Gastroesophageal sphincter (tissue), 4 donors: Measurements from ENCODE around the gene PTPRO. TPM values are rescaled to one million over a fixed set of nuclear protein-coding genes. Genes with fewer than 3 reads are reported as not detected.

Experiments
- ATAC-seq: fragments of 150-250 bp; one replicate; pipeline ENCODE4 v1.9.1; 2016; ENCODE audit warnings: mild to moderate bottlenecking, moderate library complexity
- H3K27ac ChIP-seq, 4 donors: fragments of 200-600 bp; sonication (generic) in 3 of 4; 1 replicate in 3 of 4; 2 replicates in 1 of 4; pipeline ENCODE4 v1.5.1; 2016 to 2019
- H3K27me3 ChIP-seq: fragments of 200-600 bp; sonication (generic); one replicate; pipeline ENCODE4 v1.5.1; 2019
- H3K36me3 ChIP-seq, 2 donors: fragments of 200-600 bp; sonication (generic); one replicate each; pipeline ENCODE4 v1.5.1; 2019; ENCODE audit warnings: control low read depth in 1 of 2
- H3K4me1 ChIP-seq, 3 donors: fragments of 200-600 bp; sonication (generic); 1 replicate in 2 of 3; 2 replicates in 1 of 3; pipeline ENCODE4 v1.5.1; 2016 to 2019; ENCODE audit warnings: control low read depth in 2 of 3
- H3K4me3 ChIP-seq, 2 donors: fragments of 200-600 bp; sonication (generic); one replicate each; pipeline ENCODE4 v1.5.1; 2019; ENCODE audit warnings: mild to moderate bottlenecking in 1 of 2, moderate library complexity in 1 of 2
- H3K9me3 ChIP-seq, 3 donors: fragments of 200-600 bp; sonication (generic); one replicate each; pipeline ENCODE4 v1.5.1; 2017 to 2019; ENCODE audit warnings: control low read depth in 2 of 3
- CTCF ChIP-seq, 4 experiments: fragments of 200-600 bp in 2 of 4; fragments of 450-650 bp in 2 of 4; sonication (generic) in 1 of 4; IDR thresholded peaks; one replicate each; pipeline ENCODE4 v1.5.1; 2017 to 2019; ENCODE audit warnings: antibody characterized with exemption in 4 of 4, mild to moderate bottlenecking in 2 of 4, moderate library complexity in 2 of 4
- EP300 ChIP-seq: sonication (generic); formaldehyde crosslinking; IDR thresholded peaks from one replicate; pipeline ENCODE4 v1.6.1; 2017; ENCODE audit warnings: antibody characterized with exemption, mild to moderate bottlenecking
- POLR2A ChIP-seq, 2 donors: fragments of 450-650 bp; IDR thresholded peaks; one replicate each; pipeline ENCODE4 v1.6.1; 2017; ENCODE audit warnings: antibody characterized with exemption in 2 of 2, mild to moderate bottlenecking in 2 of 2, moderate library complexity in 1 of 2
- POLR2AphosphoS5 ChIP-seq: sonication (generic); formaldehyde crosslinking; IDR thresholded peaks from one replicate; pipeline ENCODE4 v1.6.1; 2017; ENCODE audit warnings: antibody characterized with exemption
- WGBS, 2 donors: methylation state at CpG; one replicate each; pipeline ENCODE4 v1.1.5; 2018; ENCODE audit warnings: low coverage in 1 of 2; 5-methylcytosine and 5-hydroxymethylcytosine counted together
- total RNA-seq, 4 donors: library from RNA; depleted of rRNA; stranded (reverse); fragments of >200 nt; gene quantifications; one replicate each; pipeline ENCODE4 v1.1.0, GENCODE V29; 2016

Gene PTPRO
- total RNA-seq, 4 donors from 2014 or later: 0.50 to 10.7 (median 2.8) TPM

GRCh38 chr12:15591811-15592210 is 269.5 kb downstream of the PTPRO start:
- H3K9me3 ChIP-seq: no peaks in the 10 kb centered on the region
- H3K4me3 ChIP-seq: no peak overlapping the region
- TF ChIP-seq POLR2A (IDR thresholded peaks at IDR 0.05): no peak
- TF ChIP-seq EP300: no peak
- ATAC-seq: no peak
- H3K27me3 ChIP-seq: peaks cover 5% of the 10 kb centered on the region
- peaks cover 0 to 5% (median 0%) of the 10 kb centered on the region in 3 donors for H3K4me1 ChIP-seq
- H3K27ac ChIP-seq: no peak overlapping the region
- no peaks in the 10 kb centered on the region for H3K36me3 ChIP-seq
- 70 to 94% methylated on average over 3 to 4 of the region's 5 CpGs for WGBS, 2 donors

- 68 to 83% methylated on average over 4 of the region's 4 CpGs for WGBS, 2 donors
- Histone ChIP-seq H3K4me3 (no peak overlapping the region), H3K4me1 (peaks cover 0 to 5% (median 0%) of the 10 kb centered on the region in 3 donors), H3K36me3 (no peaks in the 10 kb centered on the region), H3K9me3 (no peaks in the 10 kb centered on the region), H3K27me3 (peaks cover 5% of the 10 kb centered on the region), H3K27ac (no peak overlapping the region)
- no peak for ATAC-seq
- no peak for TF ChIP-seq POLR2A (IDR thresholded peaks at IDR 0.05)
- TF ChIP-seq POLR2AphosphoS5: no peak
- no peak for TF ChIP-seq EP300
- no peak for TF ChIP-seq CTCF (IDR thresholded peaks at IDR 0.05)
Measured at GRCh38 chr12:15592934-15593333, 270.6 kb downstream of the PTPRO start.

- no peak for ATAC-seq
- no peaks in the 10 kb centered on the region for H3K27me3 ChIP-seq
- H3K4me3 ChIP-seq: no peak overlapping the region
- H3K9me3 ChIP-seq: no peaks in the 10 kb centered on the region
- WGBS, 2 donors: 48 to 85% methylated on average over 4 to 5 of the region's 5 CpGs
- no peak overlapping the region for H3K27ac ChIP-seq
- no peaks in the 10 kb centered on the region for H3K36me3 ChIP-seq
- TF ChIP-seq EP300: no peak
- no peak for TF ChIP-seq CTCF (IDR thresholded peaks at IDR 0.05)
- TF ChIP-seq POLR2AphosphoS5: no peak
- no peak for TF ChIP-seq POLR2A (IDR thresholded peaks at IDR 0.05)
- H3K4me1 ChIP-seq: peaks cover 5 to 15% (median 9%) of the 10 kb centered on the region in 3 donors
Measured at GRCh38 chr12:15596174-15596573, 273.9 kb downstream of the PTPRO start.

- H3K27me3 ChIP-seq: no peaks in the 10 kb centered on the region
- no peak overlapping the region for H3K27ac ChIP-seq
- H3K4me1 ChIP-seq: peaks cover 5 to 15% (median 9%) of the 10 kb centered on the region in 3 donors
- no peaks in the 10 kb centered on the region for H3K36me3 ChIP-seq
- TF ChIP-seq POLR2A (IDR thresholded peaks at IDR 0.05) (no peak), CTCF (IDR thresholded peaks at IDR 0.05) (no peak), POLR2AphosphoS5 (no peak), EP300 (no peak)
- no peak overlapping the region for H3K4me3 ChIP-seq
- 51 to 73% methylated on average over 3 to 5 of the region's 5 CpGs for WGBS, 2 donors
- no peak for ATAC-seq
- H3K9me3 ChIP-seq: no peaks in the 10 kb centered on the region
Measured at GRCh38 chr12:15597125-15597830, 275.0 kb downstream of the PTPRO start.

GRCh38 chr12:15599266-15600037 is 277.1 kb downstream of the PTPRO start:
- ATAC-seq: peak; percentile 67
- no peak for TF ChIP-seq CTCF (IDR thresholded peaks at IDR 0.05)
- TF ChIP-seq POLR2AphosphoS5: no peak
- no peaks in the 10 kb centered on the region for H3K9me3 ChIP-seq
- WGBS, 2 donors: 32 to 36% methylated on average over 4 of the region's 4 CpGs
- H3K36me3 ChIP-seq: no peaks in the 10 kb centered on the region
- no peaks in the 10 kb centered on the region for H3K27me3 ChIP-seq
- peaks cover 5 to 15% (median 9%) of the 10 kb centered on the region in 3 donors for H3K4me1 ChIP-seq
- H3K4me3 ChIP-seq: no peak overlapping the region
- H3K27ac ChIP-seq: peak overlapping the region in 2 of 4 donors; percentile 40 to 51
